Lung microvascular endothelial cell (primary cell): ENCODE results near the gene EEIG1. TPM values are rescaled to one million over a fixed set of nuclear protein-coding genes. Genes with fewer than 3 reads are reported as not detected.

ENCODE experiments used
- DNase-seq, 2 donors: peaks; one replicate each; pipeline versions ENCODE4 v3.0.0 to v3.0.0-alpha.2; 2010; ENCODE audit warnings: low read depth in 2 of 2
- total RNA-seq: library from RNA; depleted of rRNA; stranded (reverse); fragments of >200 nt; gene quantifications from 2 replicates; pipeline ENCODE4 v1.2.1, GENCODE V29; 2014

Gene EEIG1
- total RNA-seq, 1 donor from 2014 or later, result 24.2 TPM

DNA sequence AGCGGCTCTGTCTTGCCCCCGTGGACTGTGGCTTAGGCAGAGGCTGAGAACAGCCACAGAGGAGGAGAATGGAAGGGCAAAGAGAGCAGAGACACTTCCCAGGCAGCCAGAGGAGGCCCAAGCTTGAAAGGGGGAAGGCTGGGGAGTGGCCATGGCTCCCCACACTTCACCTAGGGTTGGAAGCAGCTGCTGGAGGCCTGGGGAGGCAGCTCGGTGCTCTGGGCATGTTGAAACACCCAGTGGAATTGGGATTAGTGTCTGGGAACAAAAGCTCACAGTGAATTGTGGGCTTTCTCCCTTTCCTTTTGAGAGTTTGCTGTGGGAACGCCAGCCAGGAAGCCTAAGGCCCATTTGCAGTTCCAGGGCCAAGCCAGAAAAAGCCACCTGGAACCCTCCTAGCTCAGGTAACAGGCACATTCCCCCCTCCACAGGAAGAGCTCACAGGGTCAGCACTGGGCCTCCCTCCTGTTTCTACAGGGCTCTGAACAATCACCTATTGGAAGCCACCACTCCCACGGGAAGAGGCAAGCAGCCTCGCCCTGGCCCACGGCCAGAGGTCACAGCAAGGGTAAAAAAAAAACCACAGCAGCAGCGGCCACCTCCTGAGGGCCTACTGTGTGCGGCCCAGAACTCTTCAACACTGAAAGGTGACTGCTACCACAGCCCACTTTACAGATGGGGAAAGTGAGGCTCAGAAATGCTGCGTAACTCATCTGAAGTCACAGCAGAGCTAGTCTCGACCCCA, 20.2 kb downstream of the EEIG1 start:
- DNase-seq, result no peak

- DNase-seq, result no peak
Measured at GRCh38 chr9:127959841-127960409, 20.9 kb downstream of the EEIG1 start.

GRCh38 chr9:127959398-127959797, 21.4 kb downstream of the EEIG1 start:
- no peak for DNase-seq

GRCh38 chr9:127958728-127959127, 22.1 kb downstream of the EEIG1 start:
- DNase-seq, result no peak

GRCh38 chr9:127955294-127956015, 25.3 kb downstream of the EEIG1 start:
- peak; percentile 38 to 84 for DNase-seq

GRCh38 chr9:127954831-127955293, 25.9 kb downstream of the EEIG1 start:
- DNase-seq, result no peak

- no peak for DNase-seq
Measured at GRCh38 chr9:127953768-127954505, 26.9 kb downstream of the EEIG1 start.

- no peak for DNase-seq
Measured at GRCh38 chr9:127953154-127953553, 27.6 kb downstream of the EEIG1 start.

- DNase-seq, result peak in 1 of 2 donors; percentile 72
Measured at GRCh38 chr9:127950513-127951289, 30.1 kb downstream of the EEIG1 start.

- DNase-seq, result no peak
Measured at GRCh38 chr9:127949827-127950512, 30.8 kb downstream of the EEIG1 start.

- no peak for DNase-seq
Measured at GRCh38 chr9:127947841-127948710, 32.7 kb downstream of the EEIG1 start.

DNA sequence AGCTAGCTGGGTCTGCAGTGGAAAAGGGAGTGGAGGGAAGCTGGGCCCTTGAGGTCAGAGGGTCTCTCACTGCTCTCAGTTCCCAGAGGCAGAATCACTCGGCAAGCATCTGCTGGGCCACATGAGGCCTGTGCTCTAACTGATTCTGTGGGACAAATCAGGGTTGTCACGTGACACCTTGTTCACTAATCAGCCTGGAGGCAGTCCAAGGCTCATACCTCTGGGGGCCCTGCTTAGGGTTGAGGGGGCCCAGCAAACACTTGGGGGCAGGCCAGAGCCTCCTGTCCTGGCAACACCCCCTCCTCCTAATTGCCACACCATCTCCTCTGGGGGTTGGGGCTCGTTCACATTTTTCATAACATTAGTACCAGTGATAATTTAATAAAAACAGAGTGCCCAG, 34.1 kb downstream of the EEIG1 start:
- DNase-seq, result no peak

- DNase-seq, result no peak
Measured at GRCh38 chr9:127945942-127946341, 34.8 kb downstream of the EEIG1 start.

- no peak for DNase-seq
Measured at GRCh38 chr9:127945338-127945737, 35.5 kb downstream of the EEIG1 start.

DNA sequence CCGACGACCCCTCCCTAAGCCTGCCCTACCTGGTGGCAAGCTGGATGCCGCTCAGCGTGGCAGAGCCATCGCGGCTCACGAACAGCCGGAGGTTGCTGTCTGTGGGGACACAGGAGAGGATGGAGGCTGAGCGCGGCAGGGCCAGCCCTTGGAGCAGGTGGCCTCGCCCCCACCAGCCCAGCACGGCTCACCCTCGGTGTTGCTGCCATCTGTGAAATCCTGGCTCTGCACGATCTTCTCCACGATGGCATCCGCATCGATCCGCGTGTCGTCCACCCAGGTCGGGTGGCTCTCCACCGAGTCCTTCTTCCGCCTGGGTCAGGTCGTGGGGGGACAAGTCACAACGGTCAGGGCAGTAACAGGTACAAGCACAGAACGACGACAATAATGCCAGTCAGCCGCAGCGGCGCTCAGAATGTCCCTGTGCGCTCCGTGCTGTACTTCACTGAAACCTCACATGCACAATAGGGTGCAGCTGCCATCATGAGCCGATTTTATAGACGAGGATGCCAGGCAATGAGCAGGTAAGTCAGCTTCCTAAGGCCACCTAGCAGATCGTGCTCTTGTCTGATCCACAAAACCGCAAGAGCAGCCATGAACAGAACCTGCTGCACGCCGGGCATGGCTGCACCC, 36.1 kb downstream of the EEIG1 start:
- DNase-seq, result no peak

DNA sequence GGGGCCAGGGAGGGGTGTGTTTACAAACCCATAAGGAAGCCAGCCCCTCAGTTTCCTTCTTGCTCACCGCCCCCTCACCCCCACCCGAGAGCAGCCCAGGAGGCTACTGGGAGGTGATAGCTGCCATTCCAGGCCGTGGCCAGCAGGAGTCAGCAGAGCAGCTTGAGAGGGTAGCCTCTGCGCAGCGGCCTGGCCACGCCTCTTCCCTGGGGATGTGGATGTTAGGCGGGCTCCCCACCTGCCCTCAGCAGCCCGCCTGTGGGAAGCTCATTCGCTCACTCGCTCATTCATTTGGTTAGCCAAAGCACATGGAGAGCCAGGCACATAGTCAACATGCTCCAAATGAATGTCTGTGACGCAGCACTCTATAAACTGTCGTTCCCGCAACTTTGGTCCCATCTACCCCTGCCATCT, 37.1 kb downstream of the EEIG1 start:
- peak; percentile 80 to 90 for DNase-seq

DNA sequence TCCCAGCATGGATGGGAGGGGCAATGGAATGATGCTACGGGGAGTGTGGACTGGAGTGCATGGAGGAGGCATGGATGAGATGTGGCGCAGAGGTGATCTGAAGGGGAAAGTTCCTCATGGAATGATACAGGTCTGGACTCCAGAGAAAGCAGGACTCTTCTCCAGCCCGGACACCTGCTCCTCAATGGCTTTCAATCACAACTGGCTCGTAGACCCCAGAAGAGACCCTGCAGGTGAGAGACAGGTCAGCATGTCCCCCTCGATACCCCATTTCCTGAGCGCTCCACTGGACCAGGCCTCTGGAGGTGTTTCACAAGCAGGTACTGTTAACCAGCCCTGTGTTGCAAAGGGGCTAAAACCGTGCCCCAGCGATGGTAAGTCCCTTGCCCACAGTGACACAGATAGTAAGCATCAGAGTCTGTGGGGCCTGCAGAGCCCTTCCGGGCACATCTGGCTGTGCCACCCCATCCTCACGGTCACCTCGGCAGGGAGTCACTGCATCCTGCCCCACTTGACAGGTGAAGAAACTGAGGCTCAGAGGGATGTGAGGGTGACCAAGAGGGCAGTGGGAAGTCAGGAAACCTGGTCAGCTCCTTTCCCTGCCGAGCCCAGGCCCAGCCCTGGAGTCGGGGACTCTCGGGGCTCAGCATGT, 37.7 kb downstream of the EEIG1 start:
- no peak for DNase-seq

GRCh38 chr9:127942216-127943010, 38.4 kb downstream of the EEIG1 start:
- DNase-seq, result peak; percentile 71 to 73
